NCI-H2107 treated with DMSO at 0.1 percent for 48 hours (cell line): ENCODE data around the gene EVI5L.
"Not testable (repeated sequence)": the region's sequence is repeated elsewhere in the genome, so short reads cannot be mapped to it uniquely, and the experiment has no call there.

ENCODE experiments used
- DNase-seq: peaks from one replicate; lab custom pipeline; 2025; ENCODE audit not compliant: unreplicated experiment; lab: John Stamatoyannopoulos, UW

Gene EVI5L

DNA sequence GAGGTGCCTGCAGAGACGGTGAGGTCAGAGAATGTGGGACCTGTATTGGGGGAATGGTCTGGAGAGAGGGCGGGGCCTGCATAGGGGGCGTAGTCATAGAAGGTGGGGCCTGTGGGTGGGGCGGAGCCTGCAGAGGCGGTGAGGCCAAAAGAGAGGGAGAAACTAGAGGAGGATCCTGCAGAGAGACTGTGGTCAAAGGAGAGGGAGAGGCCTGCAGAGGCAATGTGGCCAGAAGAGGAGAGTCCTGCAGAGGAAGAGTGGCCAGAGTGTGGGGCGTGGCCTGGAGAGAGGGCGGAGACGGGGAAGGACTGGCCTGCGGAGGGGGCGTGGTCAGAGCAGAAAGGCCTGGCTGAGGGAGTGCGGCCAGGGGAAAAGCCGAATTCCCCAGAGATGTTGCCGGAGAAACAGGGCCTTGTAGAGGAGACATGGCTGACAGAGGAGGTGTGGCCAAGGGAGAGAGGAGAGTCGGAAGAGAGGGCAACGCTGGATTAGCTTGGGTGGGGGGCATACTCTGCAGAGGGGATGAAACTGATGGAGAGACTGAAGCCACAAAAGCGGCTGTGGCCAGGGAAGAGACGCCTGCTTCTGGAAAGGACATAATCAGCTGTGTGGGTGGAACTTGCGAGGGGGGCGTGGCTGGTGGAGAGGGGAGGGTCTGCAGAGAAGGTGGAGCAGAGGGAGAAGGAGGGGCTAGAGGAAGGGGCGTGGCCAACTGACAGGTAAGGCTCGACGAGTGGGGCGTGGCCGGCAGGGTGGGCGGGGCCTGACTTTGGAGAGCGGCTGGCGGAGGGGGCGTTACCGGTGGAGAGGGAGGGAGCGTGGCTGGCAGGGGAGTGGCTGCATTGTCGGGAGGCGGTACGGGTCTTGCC is 41.7 kb downstream of the EVI5L start:
- DNase-seq, result peak; percentile 58

GRCh38 chr19:7872306-7873204 is 42.5 kb downstream of the EVI5L start:
- no peak for DNase-seq

DNA sequence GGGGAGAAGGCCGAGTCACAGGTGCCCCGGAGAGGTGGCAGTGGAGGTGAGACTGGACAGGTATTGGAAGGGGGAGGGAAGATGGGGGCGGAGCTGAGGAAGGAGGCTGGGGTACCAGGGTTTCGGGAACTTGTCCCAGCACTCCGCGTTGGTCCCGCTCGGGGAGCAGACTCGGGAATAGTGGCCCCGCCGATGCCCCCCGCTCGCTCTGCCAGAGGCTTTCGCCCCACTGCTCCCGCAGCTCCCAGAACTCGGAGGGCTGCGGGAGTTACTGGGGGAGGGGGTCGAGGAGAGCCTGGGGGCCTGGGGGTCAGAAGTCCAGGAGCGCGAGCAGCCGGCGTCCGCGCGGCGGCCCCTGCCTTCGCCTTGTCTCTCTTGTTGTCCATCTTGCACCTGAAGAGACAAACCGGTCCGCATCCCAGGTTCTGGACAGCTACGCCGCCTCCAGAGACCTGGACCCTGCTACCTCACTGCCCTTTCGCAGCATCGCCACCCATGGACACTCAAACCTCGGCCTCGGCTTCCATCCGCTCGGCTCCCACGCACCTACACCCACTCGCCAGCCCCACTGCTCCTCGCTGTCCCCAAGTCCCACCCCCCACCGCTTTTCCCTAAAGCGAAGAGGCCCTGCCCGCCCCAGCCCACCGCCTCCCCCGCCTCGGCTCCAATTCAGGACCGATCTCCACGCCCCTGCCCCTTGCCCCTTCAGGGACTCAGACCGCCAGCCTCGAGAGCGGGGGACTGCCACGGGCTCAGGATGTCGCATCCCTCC is 43.5 kb downstream of the EVI5L start:
- no peak for DNase-seq

- peak; percentile 69 for DNase-seq
Measured at GRCh38 chr19:7874076-7874896, 44.3 kb downstream of the EVI5L start, which contains the start of gene PRR36. Gene PRR36 (minus strand): TSS chr19:7874390. CDS start chr19:7873689, 701 bp downstream.

DNA sequence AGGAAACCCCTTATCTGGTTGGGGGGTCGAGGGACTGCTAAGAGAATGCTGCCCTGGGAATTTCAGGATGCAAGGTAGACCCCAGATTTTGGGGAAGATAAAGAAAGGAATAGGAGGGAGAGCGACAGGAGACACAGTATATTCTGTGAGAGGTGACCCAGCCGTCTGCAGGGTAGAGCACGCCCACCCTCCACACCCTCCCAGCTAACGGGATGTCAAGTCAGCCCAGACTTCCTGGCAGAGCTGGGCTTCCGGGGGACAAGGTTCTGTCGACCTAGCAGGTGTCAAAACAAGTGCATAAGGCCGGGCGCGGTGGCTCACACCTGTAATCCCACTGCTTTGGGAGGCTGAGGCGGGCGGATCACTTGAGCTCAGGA is 44.9 kb downstream of the EVI5L start:
- DNase-seq, result peak; percentile 37

- DNase-seq, result no peak
Measured at GRCh38 chr19:7877249-7877836, 47.3 kb downstream of the EVI5L start.

- no peak for DNase-seq
Measured at GRCh38 chr19:7879111-7879807, 49.2 kb downstream of the EVI5L start.

DNA sequence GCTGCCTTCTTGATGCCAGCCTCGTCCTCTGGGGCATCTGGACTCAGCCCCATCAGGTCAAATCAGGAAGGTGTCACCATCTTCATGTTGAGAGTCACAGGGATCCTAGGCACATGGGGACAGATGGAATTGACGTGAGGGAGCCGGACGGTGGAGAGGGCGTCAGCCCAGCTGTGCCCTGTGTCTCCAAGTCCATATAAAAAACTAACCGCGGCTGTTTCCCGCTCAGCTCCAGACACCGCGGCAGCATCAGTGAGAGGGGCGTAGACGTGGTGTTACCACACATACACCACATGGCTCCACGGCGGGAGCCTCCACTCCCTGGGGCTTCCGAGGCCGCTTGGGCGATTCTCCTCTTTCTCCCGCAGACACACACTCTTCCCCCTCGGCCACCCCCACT is 49.8 kb downstream of the EVI5L start:
- DNase-seq, result no peak

GRCh38 chr19:7881910-7882309 is 51.9 kb downstream of the EVI5L start:
- no peak for DNase-seq

- no peak for DNase-seq
Measured at GRCh38 chr19:7883105-7883504, 53.1 kb downstream of the EVI5L start.

GRCh38 chr19:7883796-7884570 is 54.0 kb downstream of the EVI5L start:
- DNase-seq, result no peak

GRCh38 chr19:7885818-7886217 is 55.8 kb downstream of the EVI5L start:
- DNase-seq, result no peak

GRCh38 chr19:7887408-7888144 is 57.6 kb downstream of the EVI5L start:
- no peak for DNase-seq

DNA sequence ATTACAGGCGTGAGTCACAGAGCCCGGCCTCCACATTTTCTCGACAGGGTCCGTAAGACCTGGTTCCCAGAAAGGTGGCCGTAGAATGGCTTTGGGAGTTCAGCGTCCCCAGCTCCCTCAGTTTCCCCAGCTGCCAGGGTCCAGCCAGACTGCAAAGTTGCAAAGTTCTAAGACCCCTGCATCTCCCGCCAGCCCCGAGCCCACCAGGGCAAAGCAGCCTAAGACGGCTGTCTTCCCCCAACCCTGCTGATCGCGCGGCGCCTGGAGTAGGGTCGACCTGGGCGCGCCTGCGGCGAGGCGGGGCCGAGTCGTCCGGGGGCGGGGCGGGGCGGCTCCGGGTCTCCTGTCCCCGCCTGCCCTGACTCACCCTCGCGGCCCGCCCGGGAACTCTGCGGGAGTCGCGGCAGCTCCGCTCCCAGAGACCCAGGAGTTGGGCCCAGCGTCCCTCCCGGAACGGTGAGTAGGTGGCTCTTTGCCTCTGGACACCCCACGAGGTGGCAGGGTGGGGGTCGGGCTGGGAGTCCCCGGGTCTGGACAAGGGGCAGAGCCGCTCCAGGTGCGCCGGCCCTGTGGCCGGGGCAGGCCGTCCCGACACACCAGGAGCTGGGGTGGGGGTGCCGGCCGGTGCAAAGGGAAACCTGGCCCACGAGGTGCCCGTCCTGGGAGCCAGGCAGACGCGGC is 58.3 kb downstream of the EVI5L start, which contains the start of gene LRRC8E:
TSS of gene LRRC8E (plus strand) at position 366 of the 681 bp plus-strand sequence. CDS start 7,094 bp downstream, outside the sequence.
- DNase-seq, result no peak

DNA sequence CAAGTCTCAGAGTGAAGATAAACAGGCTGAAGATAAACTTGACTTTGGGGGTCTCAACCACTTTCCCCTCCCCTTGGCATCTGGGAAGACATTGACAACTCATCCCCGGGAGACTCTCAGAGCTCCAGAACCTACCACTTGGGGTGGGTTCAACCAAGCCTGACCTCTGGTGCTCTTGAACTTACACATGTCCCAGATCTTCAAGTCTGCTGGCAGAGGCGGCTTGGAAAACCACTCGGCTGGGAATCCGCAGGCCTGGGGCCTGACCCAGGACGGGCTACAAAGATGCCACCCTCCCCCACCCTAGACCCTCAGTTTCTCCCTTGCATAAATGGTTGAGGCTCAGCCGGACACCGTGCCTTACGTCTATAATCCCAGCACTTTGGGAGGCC is 58.8 kb downstream of the EVI5L start:
- no peak for DNase-seq

GRCh38 chr19:7893362-7894101 is 63.5 kb downstream of the EVI5L start:
- DNase-seq, result not testable (repeated sequence)
